GM19452 (cell line): ENCODE data around the gene NFAT5.

Experiments used
- ATAC-seq: cut with Tn5 transposase; IDR thresholded peaks from one replicate; pipeline ENCODE4 v1.9.1; 2021; ENCODE audit not compliant: unreplicated experiment

NFAT5 gene

GRCh38 chr16:69590590-69590989 is 24.8 kb downstream of the NFAT5 start:
- no peak for ATAC-seq

- no peak for ATAC-seq
Measured at GRCh38 chr16:69593751-69594255, 28.0 kb downstream of the NFAT5 start.

- ATAC-seq, result no peak
Measured at GRCh38 chr16:69595127-69596036, 29.6 kb downstream of the NFAT5 start.

- no peak for ATAC-seq
Measured at GRCh38 chr16:69596801-69597200, 31.0 kb downstream of the NFAT5 start.

DNA sequence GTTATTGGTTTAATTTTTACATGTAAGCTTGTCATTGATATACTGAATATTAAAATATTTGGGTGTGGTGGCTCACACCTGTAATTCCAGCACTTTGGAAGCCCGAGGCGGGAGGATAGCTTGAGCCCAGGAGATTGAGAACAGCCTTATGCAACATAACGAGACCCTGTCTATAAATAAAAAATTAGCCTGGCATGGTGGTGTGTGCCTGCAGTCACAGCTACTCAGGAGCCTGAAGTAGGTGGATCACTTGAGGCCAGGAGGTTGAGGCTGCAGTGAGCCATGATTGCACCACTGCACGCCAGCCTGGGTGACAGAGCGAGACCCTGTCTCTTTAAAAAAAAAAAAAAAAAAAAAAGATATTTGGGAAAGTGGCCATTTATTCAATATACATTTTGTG is 32.3 kb downstream of the NFAT5 start:
- ATAC-seq, result no peak

DNA sequence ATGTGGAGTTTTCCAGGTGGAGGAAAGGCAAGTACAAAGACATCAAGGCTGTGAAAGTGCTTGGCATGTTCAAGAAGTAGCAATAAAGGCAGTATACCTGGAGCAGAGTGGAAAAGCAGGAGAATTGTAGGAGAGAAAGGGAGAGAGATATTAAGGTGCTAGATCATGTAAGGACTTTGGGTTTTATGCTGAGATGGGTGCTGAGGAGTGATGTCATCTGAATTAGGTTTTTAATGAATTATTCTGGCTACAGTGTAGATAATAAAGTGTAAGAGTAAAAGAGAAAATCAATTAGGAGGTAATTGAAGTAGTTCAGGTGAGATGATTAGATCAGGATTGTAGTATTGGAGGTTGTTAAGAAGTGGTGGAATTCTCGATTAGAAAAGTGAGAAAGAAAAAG is 34.0 kb downstream of the NFAT5 start:
- no peak for ATAC-seq

GRCh38 chr16:69600202-69600601 is 34.4 kb downstream of the NFAT5 start:
- ATAC-seq, result no peak

DNA sequence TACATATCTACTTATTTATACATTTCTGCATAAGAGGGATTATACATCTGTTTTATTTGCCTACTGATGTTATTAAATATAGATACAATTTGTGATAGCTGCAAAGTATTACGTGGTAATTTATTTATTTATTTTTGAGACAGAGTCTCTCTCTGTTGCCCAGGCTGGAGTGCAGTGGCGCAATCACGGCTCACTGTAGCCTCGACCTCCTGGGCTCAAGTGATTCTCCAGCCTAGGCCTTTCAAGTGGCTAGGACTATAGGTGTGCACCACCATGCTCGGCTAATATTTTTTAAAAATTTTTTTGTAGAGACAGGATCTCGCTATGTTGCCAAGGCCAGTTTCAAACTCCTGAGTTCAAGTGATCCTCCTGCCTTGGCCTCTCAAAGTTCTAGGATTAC is 35.5 kb downstream of the NFAT5 start:
- ATAC-seq, result no peak

DNA sequence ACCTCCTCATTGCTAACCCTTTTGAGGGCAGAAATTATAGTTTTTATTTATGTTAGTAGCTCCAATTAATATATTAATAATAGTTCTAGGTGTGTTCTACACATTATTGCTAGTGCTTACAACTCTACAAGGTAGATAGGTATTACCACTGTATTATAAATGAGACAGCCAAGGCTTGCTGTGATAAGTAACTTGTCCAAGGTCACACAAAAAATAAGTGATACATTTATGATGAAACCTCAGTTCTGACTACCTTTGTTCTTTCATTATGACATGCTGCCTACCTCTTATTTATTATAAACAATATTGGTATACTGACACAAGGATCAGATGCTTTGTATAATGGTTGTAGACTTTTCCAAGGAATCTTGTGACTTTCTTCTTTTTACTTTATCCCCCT is 41.2 kb downstream of the NFAT5 start:
- no peak for ATAC-seq

DNA sequence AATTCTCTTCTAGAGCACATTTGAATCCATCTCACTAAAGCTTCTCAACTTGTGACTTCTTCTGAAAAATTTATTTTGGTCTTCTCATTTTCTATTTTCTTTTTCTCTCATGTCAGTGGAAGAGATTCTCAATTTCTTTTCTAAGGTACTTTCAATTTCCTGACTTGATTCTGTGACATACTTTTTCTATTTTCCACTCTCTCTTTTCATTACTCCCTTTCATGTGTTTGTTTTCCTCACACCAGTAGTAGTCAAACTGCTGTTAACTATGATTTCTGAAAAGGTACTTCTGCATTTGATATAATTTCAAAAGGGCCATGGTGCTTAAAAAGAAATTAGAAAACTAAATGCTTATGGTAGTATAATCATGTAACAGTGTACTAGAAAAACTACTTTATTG is 41.9 kb downstream of the NFAT5 start:
- no peak for ATAC-seq

DNA sequence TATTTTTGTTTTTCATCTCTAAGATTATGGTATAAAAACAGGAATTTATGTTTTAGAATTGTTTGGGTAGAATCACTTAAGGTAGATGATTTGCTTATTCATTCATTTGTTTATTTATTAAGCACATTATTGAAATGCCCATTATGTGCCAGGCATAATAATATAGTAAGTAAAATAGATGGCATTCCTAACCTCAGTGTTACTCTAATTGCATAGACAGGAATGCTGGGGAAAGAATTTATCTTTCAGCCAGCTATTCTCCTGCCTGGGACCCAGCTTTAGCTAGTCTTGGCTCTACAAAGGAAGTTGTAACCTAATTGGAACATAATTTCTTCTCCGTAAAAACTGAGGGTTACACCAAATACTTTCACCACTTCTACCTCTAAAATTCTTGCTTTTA is 44.6 kb downstream of the NFAT5 start:
- no peak for ATAC-seq

DNA sequence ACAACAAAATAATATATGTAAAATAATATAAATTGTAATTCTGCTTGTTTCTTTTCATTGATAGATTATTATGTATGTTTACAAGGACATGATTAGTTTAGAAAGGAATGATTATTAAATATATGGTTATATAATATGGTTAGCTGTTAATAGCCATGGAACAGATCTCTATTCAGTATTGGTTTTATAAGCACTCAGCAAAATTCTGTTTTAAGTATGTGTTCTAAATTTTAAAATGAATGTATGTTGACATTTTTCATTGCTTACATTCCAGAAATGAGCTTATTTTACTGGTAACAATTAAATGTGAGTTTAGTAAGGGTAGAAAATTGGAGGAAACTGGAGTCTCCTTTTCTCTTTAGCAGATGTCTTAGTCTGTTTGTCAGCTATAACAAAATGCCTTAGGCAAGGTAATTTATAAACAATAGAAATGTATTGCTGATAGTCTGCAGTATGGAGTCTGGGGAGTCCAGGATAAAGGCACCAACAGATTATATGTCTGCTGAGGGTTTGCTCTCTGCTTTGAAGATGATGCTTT is 45.4 kb downstream of the NFAT5 start:
- ATAC-seq, result no peak

- peak; percentile 63 for ATAC-seq
Measured at GRCh38 chr16:69613378-69614154, 47.8 kb downstream of the NFAT5 start.

DNA sequence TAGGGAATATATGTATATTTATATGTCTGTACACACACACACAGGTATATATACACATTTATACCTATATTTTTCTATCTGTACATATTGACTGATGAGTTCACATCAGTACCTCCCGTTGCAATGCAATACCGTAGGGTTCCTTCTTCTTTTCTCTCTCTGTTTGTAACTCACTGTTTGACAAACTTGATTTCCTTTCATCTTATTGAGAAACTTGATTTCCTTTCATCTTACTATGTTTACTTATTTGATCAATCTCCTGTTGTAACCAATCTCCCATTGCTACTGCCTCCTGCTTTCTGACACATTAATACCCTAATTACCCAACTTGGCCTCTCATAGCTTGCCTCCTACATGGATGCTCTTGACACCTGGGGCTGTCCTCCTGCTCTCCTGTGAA is 49.8 kb downstream of the NFAT5 start:
- no peak for ATAC-seq

DNA sequence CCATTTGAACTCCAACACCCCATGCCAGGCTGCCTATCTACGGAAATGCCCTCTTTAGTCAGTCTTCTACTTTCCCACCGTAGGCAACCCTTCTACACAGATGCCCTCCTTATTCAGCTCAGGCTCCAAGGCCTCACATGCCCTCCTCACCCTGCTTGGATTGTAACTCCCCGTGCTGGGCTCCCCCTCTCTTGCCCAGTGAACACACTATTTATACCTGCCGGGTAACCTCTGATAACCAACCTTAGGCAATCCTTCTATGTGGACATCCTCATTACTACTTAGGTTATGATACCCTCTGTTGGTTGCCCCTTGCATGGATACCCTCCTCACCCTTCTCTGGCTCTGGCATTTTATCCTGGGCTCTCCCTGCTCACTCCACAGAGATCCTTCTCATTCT is 50.3 kb downstream of the NFAT5 start:
- no peak for ATAC-seq

- ATAC-seq, result no peak
Measured at GRCh38 chr16:69618307-69618706, 52.5 kb downstream of the NFAT5 start.

- no peak for ATAC-seq
Measured at GRCh38 chr16:69618721-69619120, 53.0 kb downstream of the NFAT5 start.

DNA sequence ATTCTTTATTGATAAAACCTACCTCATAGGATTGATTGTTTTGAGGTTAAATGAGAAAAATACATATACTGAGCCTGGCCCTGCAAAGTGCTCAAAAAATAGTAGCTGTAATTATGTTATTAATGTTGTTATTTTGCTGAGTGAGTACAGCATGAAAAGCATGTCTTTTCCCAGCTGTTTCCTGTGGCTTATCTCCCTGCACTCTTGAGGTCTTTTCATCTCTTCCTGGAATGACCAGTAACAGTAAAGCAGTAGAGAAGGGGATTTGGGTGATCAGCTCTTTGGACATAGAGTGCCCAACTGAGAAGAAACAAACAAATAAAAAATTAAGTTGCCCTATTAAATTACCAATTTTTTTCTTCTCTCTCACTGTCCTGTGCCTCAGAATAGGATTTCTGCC is 53.7 kb downstream of the NFAT5 start:
- no peak for ATAC-seq

GRCh38 chr16:69620573-69620972 is 54.8 kb downstream of the NFAT5 start:
- ATAC-seq, result no peak

- ATAC-seq, result no peak
Measured at GRCh38 chr16:69621225-69621624, 55.5 kb downstream of the NFAT5 start.

- no peak for ATAC-seq
Measured at GRCh38 chr16:69626256-69626655, 60.5 kb downstream of the NFAT5 start.

DNA sequence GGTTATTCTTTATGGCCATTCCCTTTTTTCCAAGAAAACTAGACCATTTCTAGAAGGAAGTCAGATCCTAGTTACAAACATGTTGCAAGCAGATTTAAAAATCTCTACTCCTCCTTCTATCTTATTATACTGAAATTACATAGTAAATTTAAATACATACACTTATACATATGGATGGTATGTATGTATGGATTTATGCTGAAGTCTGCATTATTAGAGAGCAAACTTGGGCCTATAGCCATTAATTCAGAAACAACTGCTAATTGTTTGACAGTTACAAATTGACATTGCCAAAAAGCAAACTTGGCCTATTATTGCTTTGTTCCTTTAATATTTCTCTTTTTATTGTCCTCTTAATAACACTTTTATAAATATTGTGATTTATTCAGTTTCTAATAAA is 67.1 kb downstream of the NFAT5 start:
- ATAC-seq, result no peak
